ENCODE measurements around the gene RCBTB2. TPM values are rescaled to one million over a fixed set of nuclear protein-coding genes. Genes with fewer than 3 reads are reported as not detected.

RCBTB2 gene
- total RNA-seq, 1 donor from 2014 or later, result 38.4 TPM

GRCh38 chr13:48491423-48492095 is 41.3 kb downstream of the RCBTB2 start:
- no peaks in the 10 kb centered on the region for H3K79me2 ChIP-seq (ENCODE audit: low read depth)
- no peak overlapping the region for H3K9ac ChIP-seq
- no peak overlapping the region for H2AFZ ChIP-seq (replicated peaks)
- Mint-ChIP-seq H3K4me3 (no peak overlapping the region), H3K36me3 (peaks cover 23% of the 10 kb centered on the region), H3K27me3 (ENCODE audit: insufficient read depth, low read depth) (no peaks in the 10 kb centered on the region), H3K4me1 (no peaks in the 10 kb centered on the region), H3K9me3 (no peaks in the 10 kb centered on the region), H3K27ac (no peak overlapping the region)
- no peaks in the 10 kb centered on the region for H3K27me3 ChIP-seq
- no peaks in the 10 kb centered on the region for H4K20me1 ChIP-seq (ENCODE audit: low read depth)
- no peak overlapping the region for H3K4me2 ChIP-seq
- H3F3A ChIP-seq (ENCODE audit: low read depth), result no peaks in the 10 kb centered on the region
- H3K27ac ChIP-seq, result no peak overlapping the region
- no peak overlapping the region for H3K4me3 ChIP-seq
- DNase-seq (ENCODE audit: low spot score), result no peak
- peaks cover 7% of the 10 kb centered on the region for H3K36me3 ChIP-seq
- H3K4me1 ChIP-seq, result no peaks in the 10 kb centered on the region
- TF ChIP-seq CTCF (IDR thresholded peaks at IDR 0.05) (no peak), EZH2phosphoT487 (IDR thresholded peaks at IDR 0.05) (no peak), EZH2 (IDR thresholded peaks at IDR 0.05) (no peak)
- no peaks in the 10 kb centered on the region for H3K9me3 ChIP-seq (ENCODE audit: low read depth)

- H3K27me3 ChIP-seq, result no peaks in the 10 kb centered on the region
- no peak overlapping the region for H3K4me3 Mint-ChIP-seq
- H3K27ac Mint-ChIP-seq, result no peak overlapping the region
- no peak overlapping the region for H3K9ac ChIP-seq
- H3K4me1 ChIP-seq, result no peaks in the 10 kb centered on the region
- no peak overlapping the region for H2AFZ ChIP-seq (replicated peaks)
- no peak for DNase-seq (ENCODE audit: low spot score)
- peaks cover 21% of the 10 kb centered on the region for H3K36me3 Mint-ChIP-seq
- H3F3A ChIP-seq (ENCODE audit: low read depth), result no peaks in the 10 kb centered on the region
- TF ChIP-seq EZH2 (IDR thresholded peaks at IDR 0.05), result no peak
- TF ChIP-seq CTCF (IDR thresholded peaks at IDR 0.05), result no peak
- no peak for TF ChIP-seq EZH2phosphoT487 (IDR thresholded peaks at IDR 0.05)
- H4K20me1 ChIP-seq (ENCODE audit: low read depth), result no peaks in the 10 kb centered on the region
- H3K79me2 ChIP-seq (ENCODE audit: low read depth), result no peaks in the 10 kb centered on the region
- no peak overlapping the region for H3K27ac ChIP-seq
- H3K9me3 ChIP-seq (ENCODE audit: low read depth), result no peaks in the 10 kb centered on the region
- H3K4me2 ChIP-seq, result no peak overlapping the region
- no peaks in the 10 kb centered on the region for H3K4me1 Mint-ChIP-seq
- H3K9me3 Mint-ChIP-seq, result no peaks in the 10 kb centered on the region
- H3K4me3 ChIP-seq, result no peak overlapping the region
- peaks cover 7% of the 10 kb centered on the region for H3K36me3 ChIP-seq
- no peaks in the 10 kb centered on the region for H3K27me3 Mint-ChIP-seq (ENCODE audit: insufficient read depth, low read depth)
Observed at GRCh38 chr13:48490241-48490640, 42.6 kb downstream of the RCBTB2 start.

- no peaks in the 10 kb centered on the region for H3K9me3 ChIP-seq (ENCODE audit: low read depth)
- no peaks in the 10 kb centered on the region for H3K4me1 ChIP-seq
- H2AFZ ChIP-seq (replicated peaks), result no peak overlapping the region
- Mint-ChIP-seq H3K27ac (no peak overlapping the region), H3K4me3 (no peak overlapping the region), H3K4me1 (no peaks in the 10 kb centered on the region), H3K27me3 (ENCODE audit: insufficient read depth, low read depth) (no peaks in the 10 kb centered on the region), H3K36me3 (peaks cover 25% of the 10 kb centered on the region), H3K9me3 (no peaks in the 10 kb centered on the region)
- no peaks in the 10 kb centered on the region for H3K27me3 ChIP-seq
- H3K4me2 ChIP-seq, result no peak overlapping the region
- no peak for TF ChIP-seq CTCF (IDR thresholded peaks at IDR 0.05)
- no peak for TF ChIP-seq EZH2phosphoT487 (IDR thresholded peaks at IDR 0.05)
- TF ChIP-seq EZH2 (IDR thresholded peaks at IDR 0.05), result no peak
- H3K79me2 ChIP-seq (ENCODE audit: low read depth), result no peaks in the 10 kb centered on the region
- H3K4me3 ChIP-seq, result no peak overlapping the region
- H3K9ac ChIP-seq, result no peak overlapping the region
- H4K20me1 ChIP-seq (ENCODE audit: low read depth), result no peaks in the 10 kb centered on the region
- peaks cover 7% of the 10 kb centered on the region for H3K36me3 ChIP-seq
- no peak for DNase-seq (ENCODE audit: low spot score)
- no peaks in the 10 kb centered on the region for H3F3A ChIP-seq (ENCODE audit: low read depth)
- H3K27ac ChIP-seq, result no peak overlapping the region
Observed at GRCh38 chr13:48489666-48490065, 43.2 kb downstream of the RCBTB2 start.

Data from neural progenitor cell (in vitro differentiated cells).